Esophagus squamous epithelium (tissue), 5 donors: Measurements from ENCODE around the gene ASTN1. TPM values are rescaled to one million over a fixed set of nuclear protein-coding genes. Genes with fewer than 3 reads are reported as not detected.

ENCODE experiments used
- DNase-seq: peaks from one replicate; lab custom pipeline; 2025; lab: John Stamatoyannopoulos, UW
- H3K27ac ChIP-seq, 4 donors: fragments of 200-600 bp; sonication (generic); one replicate each; pipeline ENCODE4 v1.5.1; 2016 to 2019; ENCODE audit warnings: mild to moderate bottlenecking in 1 of 4
- H3K27me3 ChIP-seq, 4 donors: fragments of 200-600 bp; sonication (generic); 1 replicate in 3 of 4; 2 replicates in 1 of 4; pipeline versions ENCODE4 v1.5.1 to v1.6.0; 2017 to 2021; ENCODE audit warnings: antibody characterized with exemption in 1 of 4
- H3K36me3 ChIP-seq, 3 donors: fragments of 200-600 bp; sonication (generic); one replicate each; pipeline ENCODE4 v1.5.1; 2016 to 2019
- H3K4me1 ChIP-seq, 3 donors: fragments of 200-600 bp; sonication (generic); one replicate each; pipeline ENCODE4 v1.5.1; 2017 to 2019
- H3K4me3 ChIP-seq, 4 donors: fragments of 200-600 bp; sonication (generic); 1 replicate in 3 of 4; 2 replicates in 1 of 4; pipeline ENCODE4 v1.5.1; 2016 to 2019; ENCODE audit warnings: mild to moderate bottlenecking in 2 of 4, moderate library complexity in 1 of 4
- H3K9me3 ChIP-seq, 3 donors: fragments of 200-600 bp; sonication (generic); one replicate each; pipeline ENCODE4 v1.5.1; 2016 to 2019
- POLR2A ChIP-seq, 4 donors: fragments of 450-650 bp; IDR thresholded peaks; one replicate each; pipeline ENCODE4 v1.6.1; 2017; ENCODE audit warnings: antibody characterized with exemption in 4 of 4, mild to moderate bottlenecking in 4 of 4, moderate library complexity in 3 of 4
- WGBS, 2 donors: methylation state at CpG; one replicate each; pipeline ENCODE4 v1.1.5; 2018; 5-methylcytosine and 5-hydroxymethylcytosine counted together
- intact Hi-C: fragments of 100-400 bp; cut with DNase I; formaldehyde crosslinking; loops from one replicate; pipeline ENCODE4 v1.15.0; 2022
- total RNA-seq, 4 donors: library from RNA; depleted of rRNA; stranded (reverse); fragments of >200 nt; gene quantifications; one replicate each; pipeline ENCODE4 v1.1.0, GENCODE V29; 2016
- TF ChIP-seq, protein P1 (sequence below), 6 experiments: fragments of 450-650 bp in 4 of 6; fragments of 200-600 bp in 2 of 6; sonication (generic) in 2 of 6; IDR thresholded peaks; one replicate each; pipeline ENCODE4 v1.5.1; 2016 to 2019; ENCODE audit warnings: antibody characterized with exemption in 6 of 6, mild to moderate bottlenecking in 4 of 6, moderate library complexity in 4 of 6
- donor health status: DM: yes; HTN: yes; CAD: no.

Gene ASTN1
- total RNA-seq, 4 donors from 2014 or later, result under 0.01 TPM; not detected in 3

DNA sequence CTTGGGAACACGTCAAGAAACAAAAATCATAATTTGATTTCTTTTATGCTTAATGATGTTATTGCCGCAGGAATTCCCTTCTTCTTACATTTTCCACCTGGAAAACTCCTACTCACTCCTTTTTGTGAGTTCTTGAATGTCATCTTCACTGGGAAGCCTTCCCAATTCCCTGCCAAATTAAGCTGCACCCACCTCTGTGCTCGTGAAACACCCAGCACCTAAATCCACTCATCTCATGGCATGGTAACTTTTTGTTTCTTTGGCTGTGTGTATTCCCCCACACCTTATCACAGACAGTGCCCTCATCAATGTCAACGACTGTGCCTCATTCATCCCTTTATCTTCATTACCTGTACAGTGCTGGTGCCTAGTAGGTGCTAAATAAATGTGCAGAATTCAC, 45.6 kb downstream of the ASTN1 start:
- 52 to 61% methylated on average over 4 of the region's 4 CpGs for WGBS, 2 donors

DNA sequence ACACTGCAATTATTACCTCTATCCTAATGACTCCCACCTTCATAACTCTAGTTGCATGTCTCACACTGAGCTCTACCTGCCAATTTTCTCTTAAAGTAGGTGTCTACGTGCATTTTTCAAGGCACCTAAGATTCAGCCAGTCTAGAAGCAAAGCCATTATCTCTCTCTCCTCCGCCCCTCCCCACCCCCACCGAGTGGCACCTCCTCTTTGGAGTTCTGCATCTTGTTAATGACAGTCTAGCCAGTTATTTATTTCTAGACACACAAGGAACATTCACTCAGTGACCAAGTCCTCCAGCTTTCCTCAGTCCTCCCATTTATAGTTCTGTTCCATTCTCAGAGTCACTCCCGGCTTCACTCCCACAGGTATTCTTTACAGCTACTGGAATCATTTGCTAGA, 47.6 kb downstream of the ASTN1 start:
- intact Hi-C loops, result no loop called here
- WGBS, 2 donors, result 74 to 80% methylated on average over 4 of the region's 4 CpGs
- no peaks in the 10 kb centered on the region for H3K27me3 ChIP-seq
- TF ChIP-seq, protein P1, sequence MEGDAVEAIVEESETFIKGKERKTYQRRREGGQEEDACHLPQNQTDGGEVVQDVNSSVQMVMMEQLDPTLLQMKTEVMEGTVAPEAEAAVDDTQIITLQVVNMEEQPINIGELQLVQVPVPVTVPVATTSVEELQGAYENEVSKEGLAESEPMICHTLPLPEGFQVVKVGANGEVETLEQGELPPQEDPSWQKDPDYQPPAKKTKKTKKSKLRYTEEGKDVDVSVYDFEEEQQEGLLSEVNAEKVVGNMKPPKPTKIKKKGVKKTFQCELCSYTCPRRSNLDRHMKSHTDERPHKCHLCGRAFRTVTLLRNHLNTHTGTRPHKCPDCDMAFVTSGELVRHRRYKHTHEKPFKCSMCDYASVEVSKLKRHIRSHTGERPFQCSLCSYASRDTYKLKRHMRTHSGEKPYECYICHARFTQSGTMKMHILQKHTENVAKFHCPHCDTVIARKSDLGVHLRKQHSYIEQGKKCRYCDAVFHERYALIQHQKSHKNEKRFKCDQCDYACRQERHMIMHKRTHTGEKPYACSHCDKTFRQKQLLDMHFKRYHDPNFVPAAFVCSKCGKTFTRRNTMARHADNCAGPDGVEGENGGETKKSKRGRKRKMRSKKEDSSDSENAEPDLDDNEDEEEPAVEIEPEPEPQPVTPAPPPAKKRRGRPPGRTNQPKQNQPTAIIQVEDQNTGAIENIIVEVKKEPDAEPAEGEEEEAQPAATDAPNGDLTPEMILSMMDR (IDR thresholded peaks at IDR 0.05), result no peak
- TF ChIP-seq POLR2A (IDR thresholded peaks at IDR 0.05), result no peak
- no peaks in the 10 kb centered on the region for H3K9me3 ChIP-seq
- no peaks in the 10 kb centered on the region for H3K36me3 ChIP-seq
- H3K4me3 ChIP-seq, result no peak overlapping the region
- no peak for DNase-seq
- H3K27ac ChIP-seq, result no peak overlapping the region
- H3K4me1 ChIP-seq, result no peaks in the 10 kb centered on the region

More for the DNA sequence above, 45.6 kb downstream of the ASTN1 start:
- TF ChIP-seq POLR2A (IDR thresholded peaks at IDR 0.05), result no peak
- TF ChIP-seq, protein P1 (IDR thresholded peaks at IDR 0.05), result no peak
- Histone ChIP-seq H3K27ac (no peak overlapping the region), H3K36me3 (no peaks in the 10 kb centered on the region), H3K9me3 (no peaks in the 10 kb centered on the region), H3K4me3 (no peak overlapping the region), H3K27me3 (no peaks in the 10 kb centered on the region), H3K4me1 (no peaks in the 10 kb centered on the region)
- intact Hi-C loops, result no loop called here
- no peak for DNase-seq

DNA sequence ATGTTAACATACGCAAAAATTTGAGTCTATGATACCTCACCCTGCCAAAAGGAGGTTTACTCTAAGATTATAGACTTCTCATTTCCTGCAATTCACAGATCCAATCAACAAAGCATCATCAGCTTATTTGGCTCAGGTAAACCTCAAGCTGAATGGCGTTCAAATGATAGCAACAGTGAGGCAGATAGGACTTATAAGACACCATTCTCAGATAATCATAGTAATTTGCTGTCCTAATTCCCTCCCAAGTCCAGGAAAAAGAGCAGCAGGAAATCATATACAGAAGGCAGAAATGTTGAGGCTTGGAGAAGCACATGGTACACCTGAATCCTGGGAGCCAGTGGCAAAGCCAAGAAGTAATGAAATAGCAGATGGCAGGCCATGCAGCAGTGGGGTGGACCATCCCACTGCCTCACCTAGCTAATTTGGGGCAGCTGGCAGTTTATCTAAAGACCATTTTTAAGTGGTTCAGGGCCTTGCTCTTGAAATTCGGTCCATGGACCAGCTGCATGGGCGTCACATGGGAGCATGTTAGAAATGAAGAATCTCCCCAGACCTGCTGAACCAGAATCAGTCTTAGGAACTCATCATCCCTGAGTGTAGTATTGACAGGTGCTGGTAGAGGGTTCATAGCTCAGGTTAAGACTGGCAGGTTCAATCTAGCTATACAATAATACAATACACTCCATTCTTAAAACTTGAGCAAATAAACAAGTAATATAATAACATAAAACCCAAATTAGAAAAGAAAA, 57.7 kb downstream of the ASTN1 start:
- Histone ChIP-seq H3K4me3 (no peak overlapping the region), H3K4me1 (no peaks in the 10 kb centered on the region), H3K27me3 (no peaks in the 10 kb centered on the region), H3K27ac (no peak overlapping the region), H3K36me3 (no peaks in the 10 kb centered on the region), H3K9me3 (no peaks in the 10 kb centered on the region)
- 60 to 64% methylated on average over 2 to 4 of the region's 4 CpGs for whole genome bisulfite sequencing, 2 donors
- DNase-seq, result no peak
- TF ChIP-seq, protein P1 (IDR thresholded peaks at IDR 0.05), result no peak
- intact Hi-C loops, result no loop called here

DNA sequence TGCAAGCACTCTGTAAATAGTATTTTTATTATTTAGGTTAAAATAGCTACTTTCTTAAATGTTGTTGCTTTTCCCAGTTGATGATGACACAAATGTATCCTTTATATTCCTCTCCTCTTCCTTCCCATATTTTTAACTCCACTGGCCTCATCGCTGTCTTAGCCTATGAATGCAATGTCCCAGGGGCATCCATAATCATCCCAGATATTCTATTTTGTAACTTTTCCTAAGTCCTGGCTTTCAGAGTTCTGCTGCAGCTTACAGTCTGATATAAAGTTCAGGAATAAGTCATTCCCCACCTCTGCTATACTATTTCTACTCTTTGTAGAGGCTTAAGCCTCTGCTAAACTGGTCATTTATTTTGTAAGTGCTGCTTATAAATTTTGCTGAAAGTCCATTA, 58.3 kb downstream of the ASTN1 start:
- no peaks in the 10 kb centered on the region for H3K4me1 ChIP-seq
- no peak overlapping the region for H3K27ac ChIP-seq
- no peak for DNase-seq
- intact Hi-C loops, result no loop called here
- H3K4me3 ChIP-seq, result no peak overlapping the region
- no peak for TF ChIP-seq POLR2A (IDR thresholded peaks at IDR 0.05)
- TF ChIP-seq, protein P1 (IDR thresholded peaks at IDR 0.05), result no peak
- WGBS, 2 donors, result 83% methylated on average over 1 of the region's 1 CpG
- H3K27me3 ChIP-seq, result no peaks in the 10 kb centered on the region
- H3K36me3 ChIP-seq, result no peaks in the 10 kb centered on the region
- no peaks in the 10 kb centered on the region for H3K9me3 ChIP-seq

DNA sequence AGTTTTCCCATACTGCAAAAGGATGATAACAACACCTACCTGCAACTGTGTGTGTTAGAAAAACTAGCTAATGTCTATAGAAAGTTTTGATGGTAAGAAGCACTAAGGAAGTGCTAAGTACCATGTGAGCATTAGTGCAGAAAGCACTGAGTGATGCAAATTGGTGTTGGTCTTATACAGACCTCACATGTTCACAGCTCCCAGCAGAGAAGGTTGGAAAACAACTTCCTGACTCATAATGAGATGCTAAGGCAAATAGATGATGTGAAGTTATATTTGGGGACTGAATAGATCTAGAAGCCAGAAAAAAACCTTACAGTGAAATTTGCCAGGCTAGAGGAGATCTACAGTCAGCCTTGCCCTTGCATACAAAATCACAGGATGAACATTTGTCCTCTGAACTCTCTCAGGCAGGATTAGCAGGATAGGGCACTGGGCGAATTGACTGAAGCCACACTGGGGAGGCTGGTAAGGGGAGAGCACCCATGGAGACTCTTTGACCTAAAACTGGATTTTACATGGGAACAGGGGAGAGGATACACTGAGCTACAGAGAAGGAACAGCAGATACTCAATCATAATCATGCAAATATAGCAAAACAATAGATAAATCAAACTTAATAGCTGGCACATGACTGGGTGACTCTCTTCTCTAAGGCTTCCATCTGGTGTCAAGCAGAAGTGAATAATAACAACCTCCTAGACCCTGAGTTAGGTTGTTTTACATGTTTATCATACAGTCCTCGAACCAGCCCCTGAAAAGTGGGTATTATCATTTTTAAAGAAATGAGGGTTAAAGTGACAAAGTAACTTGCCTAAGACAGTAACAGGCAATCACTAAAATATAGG, 61.3 kb downstream of the ASTN1 start:
- Histone ChIP-seq H3K27ac (no peak overlapping the region), H3K4me3 (no peak overlapping the region), H3K27me3 (no peaks in the 10 kb centered on the region), H3K9me3 (no peaks in the 10 kb centered on the region), H3K36me3 (no peaks in the 10 kb centered on the region), H3K4me1 (no peaks in the 10 kb centered on the region)
- 50 to 62% methylated on average over 2 of the region's 2 CpGs for WGBS, 2 donors
- TF ChIP-seq POLR2A (IDR thresholded peaks at IDR 0.05), result no peak
- TF ChIP-seq, protein P1 (IDR thresholded peaks at IDR 0.05), result no peak
- intact Hi-C loops, result no loop called here
- DNase-seq, result no peak
